ENCODE data around the gene CNTN5. TPM values are rescaled to one million over a fixed set of nuclear protein-coding genes. Genes with fewer than 3 reads are reported as not detected.

The CNTN5 gene
- total RNA-seq, 2 experiments from 2014 or later = not detected

DNA sequence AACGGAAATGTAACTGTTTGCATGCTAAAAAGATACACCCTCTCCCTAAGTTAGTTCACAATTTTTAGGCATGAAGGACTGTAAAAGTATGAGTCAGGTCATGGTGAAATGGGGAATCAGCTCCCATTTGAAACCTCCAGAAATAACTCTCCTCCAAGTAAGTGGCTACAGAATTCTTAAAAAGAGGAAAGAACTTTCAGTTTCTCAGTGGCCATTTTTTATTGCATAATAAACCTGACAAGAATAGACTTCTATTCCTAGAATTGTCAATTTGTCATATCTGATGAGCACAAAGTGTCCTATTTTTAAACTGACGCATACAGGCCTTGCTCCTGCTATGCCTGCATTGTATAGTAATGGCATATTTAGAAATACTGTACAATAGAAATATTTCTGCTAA is 612.2 kb downstream of the CNTN5 start:
- Mint-ChIP-seq H3K27ac (no peak overlapping the region), H3K36me3 (ENCODE audit: low read depth) (no peaks in the 10 kb centered on the region), H3K4me3 (no peak overlapping the region), H3K27me3 (no peaks in the 10 kb centered on the region), H3K4me1 (ENCODE audit: low read depth) (no peaks in the 10 kb centered on the region), H3K9me3 (peaks cover 3% of the 10 kb centered on the region)
- ChIA-PET POLR2A (no interaction called here), CTCF (interaction anchor here (0.9 kb wide), 1 partner anchor 618 kb away, joined by 3 read pairs; no protein-coding TSS in a partner anchor)
- TF ChIP-seq, protein P1, sequence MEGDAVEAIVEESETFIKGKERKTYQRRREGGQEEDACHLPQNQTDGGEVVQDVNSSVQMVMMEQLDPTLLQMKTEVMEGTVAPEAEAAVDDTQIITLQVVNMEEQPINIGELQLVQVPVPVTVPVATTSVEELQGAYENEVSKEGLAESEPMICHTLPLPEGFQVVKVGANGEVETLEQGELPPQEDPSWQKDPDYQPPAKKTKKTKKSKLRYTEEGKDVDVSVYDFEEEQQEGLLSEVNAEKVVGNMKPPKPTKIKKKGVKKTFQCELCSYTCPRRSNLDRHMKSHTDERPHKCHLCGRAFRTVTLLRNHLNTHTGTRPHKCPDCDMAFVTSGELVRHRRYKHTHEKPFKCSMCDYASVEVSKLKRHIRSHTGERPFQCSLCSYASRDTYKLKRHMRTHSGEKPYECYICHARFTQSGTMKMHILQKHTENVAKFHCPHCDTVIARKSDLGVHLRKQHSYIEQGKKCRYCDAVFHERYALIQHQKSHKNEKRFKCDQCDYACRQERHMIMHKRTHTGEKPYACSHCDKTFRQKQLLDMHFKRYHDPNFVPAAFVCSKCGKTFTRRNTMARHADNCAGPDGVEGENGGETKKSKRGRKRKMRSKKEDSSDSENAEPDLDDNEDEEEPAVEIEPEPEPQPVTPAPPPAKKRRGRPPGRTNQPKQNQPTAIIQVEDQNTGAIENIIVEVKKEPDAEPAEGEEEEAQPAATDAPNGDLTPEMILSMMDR (IDR thresholded peaks at IDR 0.05) = no peak
- ATAC-seq (no peak), DNase-seq (no peak)
- intact Hi-C loops (cut with micrococcal nuclease) = no loop called here

DNA sequence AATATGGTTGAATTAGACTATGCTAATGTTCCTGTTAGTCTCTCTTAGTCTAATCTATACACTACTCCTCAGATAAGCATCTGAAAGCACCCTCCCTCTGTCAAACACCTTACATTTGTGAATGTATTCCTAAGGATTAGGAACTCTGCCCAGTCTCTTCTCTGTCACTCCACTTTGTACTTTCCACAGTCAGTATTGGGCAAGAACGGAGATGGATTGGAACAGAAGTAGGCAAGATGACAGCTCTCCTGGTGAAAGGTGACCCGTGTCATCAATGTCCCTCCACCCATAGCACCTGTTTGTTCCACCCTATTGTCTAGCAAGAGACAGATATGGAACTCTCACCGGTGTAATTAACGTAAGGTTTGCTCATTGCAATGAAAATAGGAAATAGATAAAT is 613.8 kb downstream of the CNTN5 start:
- no peak overlapping the region for H3K27ac Mint-ChIP-seq
- CTCF ChIA-PET = no interaction called here
- intact Hi-C loops (cut with micrococcal nuclease) = no loop called here
- no peak overlapping the region for H3K4me3 Mint-ChIP-seq
- DNase-seq (no peak), ATAC-seq (no peak)
- no peaks in the 10 kb centered on the region for H3K27me3 Mint-ChIP-seq
- TF ChIP-seq, protein P1 (IDR thresholded peaks at IDR 0.05) = no peak
- POLR2A ChIA-PET = no interaction called here
- H3K4me1 Mint-ChIP-seq (ENCODE audit: low read depth) = no peaks in the 10 kb centered on the region
- peaks cover 7% of the 10 kb centered on the region for H3K9me3 Mint-ChIP-seq
- no peaks in the 10 kb centered on the region for H3K36me3 Mint-ChIP-seq (ENCODE audit: low read depth)

DNA sequence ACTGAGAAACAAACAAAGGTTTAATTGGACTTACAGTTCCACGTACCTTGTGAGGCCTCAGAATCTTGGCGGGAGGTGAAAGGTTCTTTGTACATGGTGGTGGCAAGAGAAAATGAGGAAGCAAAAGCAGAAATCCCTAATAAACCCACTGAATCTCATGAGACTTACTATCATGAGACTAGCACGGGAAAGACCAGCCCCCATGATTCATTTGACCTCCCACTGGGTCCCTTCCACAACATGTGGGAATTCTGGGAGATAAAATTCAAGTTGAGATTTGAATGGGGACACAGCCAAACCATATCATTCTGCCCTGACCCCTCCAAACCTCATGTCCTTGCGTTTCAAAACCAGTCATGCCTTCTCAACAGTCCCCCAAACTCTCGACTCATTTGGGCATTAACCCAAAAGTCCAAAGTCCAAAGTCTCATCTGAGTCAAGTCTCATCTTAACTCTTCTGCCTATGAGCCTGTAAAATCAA is 617.4 kb downstream of the CNTN5 start:
- Mint-ChIP-seq H3K9me3 (peaks cover 17% of the 10 kb centered on the region), H3K4me3 (no peak overlapping the region), H3K36me3 (ENCODE audit: low read depth) (no peaks in the 10 kb centered on the region), H3K27ac (no peak overlapping the region), H3K4me1 (ENCODE audit: low read depth) (no peaks in the 10 kb centered on the region), H3K27me3 (no peaks in the 10 kb centered on the region)
- ATAC-seq (no peak), DNase-seq (no peak)
- intact Hi-C loops (cut with micrococcal nuclease) = no loop called here
- ChIA-PET CTCF (no interaction called here), POLR2A (no interaction called here)
- TF ChIP-seq, protein P1 (IDR thresholded peaks at IDR 0.05) = no peak

DNA sequence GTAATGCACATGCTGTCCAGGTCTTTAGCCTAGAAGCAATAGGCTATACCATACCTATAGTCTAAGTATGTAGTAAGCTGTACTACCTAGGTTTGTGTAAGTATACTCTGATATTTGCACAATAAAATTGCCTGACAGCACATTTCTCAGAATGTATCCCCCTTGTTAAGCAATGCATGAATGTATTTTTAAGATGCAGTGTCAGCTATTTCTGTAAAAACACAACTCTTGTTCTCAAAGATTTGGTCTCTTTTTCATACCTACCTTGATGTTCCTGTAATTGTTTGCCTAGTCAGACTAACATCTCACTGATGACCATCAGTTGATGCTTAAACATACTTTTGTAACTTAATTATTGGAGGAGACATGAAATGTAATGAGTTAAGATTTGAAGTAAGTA is 619.9 kb downstream of the CNTN5 start:
- no peak overlapping the region for H3K27ac Mint-ChIP-seq
- ChIA-PET POLR2A (interaction anchor here (0.6 kb wide), 1 partner anchor 11 kb away, joined by 3 read pairs; no protein-coding TSS in a partner anchor), CTCF (no interaction called here)
- H3K4me1 Mint-ChIP-seq (ENCODE audit: low read depth) = no peaks in the 10 kb centered on the region
- DNase-seq (no peak), ATAC-seq (no peak)
- H3K9me3 Mint-ChIP-seq = peaks cover 22% of the 10 kb centered on the region
- no peaks in the 10 kb centered on the region for H3K36me3 Mint-ChIP-seq (ENCODE audit: low read depth)
- no peaks in the 10 kb centered on the region for H3K27me3 Mint-ChIP-seq
- TF ChIP-seq, protein P1 (IDR thresholded peaks at IDR 0.05) = no peak
- no peak overlapping the region for H3K4me3 Mint-ChIP-seq
- intact Hi-C loops (cut with micrococcal nuclease) = no loop called here

DNA sequence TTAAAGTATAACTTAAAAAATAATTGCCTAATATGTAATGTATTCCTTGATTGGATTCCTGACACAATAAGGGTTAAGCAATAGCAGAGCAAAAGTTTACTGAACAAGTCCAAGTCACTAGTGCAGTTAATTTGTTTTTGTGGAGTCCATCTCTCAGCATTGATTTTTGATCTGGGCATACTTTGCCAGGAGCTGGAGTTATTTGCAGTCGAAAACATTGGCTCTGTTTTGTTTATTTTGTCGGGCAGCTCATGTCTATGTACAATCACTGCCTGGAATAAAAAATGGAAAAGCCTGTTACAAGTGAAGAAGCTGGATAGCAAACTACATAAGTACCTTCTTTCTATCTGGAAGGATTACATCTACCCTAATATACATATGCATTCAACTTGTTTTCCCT is 625.2 kb downstream of the CNTN5 start:
- H3K27me3 Mint-ChIP-seq = no peaks in the 10 kb centered on the region
- intact Hi-C loops (cut with micrococcal nuclease) = no loop called here
- H3K4me1 Mint-ChIP-seq (ENCODE audit: low read depth) = no peaks in the 10 kb centered on the region
- TF ChIP-seq, protein P1 (IDR thresholded peaks at IDR 0.05) = no peak
- no peaks in the 10 kb centered on the region for H3K36me3 Mint-ChIP-seq (ENCODE audit: low read depth)
- ChIA-PET POLR2A (no interaction called here), CTCF (no interaction called here)
- H3K4me3 Mint-ChIP-seq = no peak overlapping the region
- peaks cover 18% of the 10 kb centered on the region for H3K9me3 Mint-ChIP-seq
- ATAC-seq (no peak), DNase-seq (no peak)
- no peak overlapping the region for H3K27ac Mint-ChIP-seq

Data from activated CD8-positive, alpha-beta T cell treated with anti-CD3 and anti-CD28 coated beads for 36 hours (primary cell).